ENCODE measurements around the gene SDE2.
"Not testable (repeated sequence)": the region's sequence is repeated elsewhere in the genome, so short reads cannot be mapped to it uniquely, and the experiment has no call there.

The SDE2 gene

GRCh38 chr1:225942574-225942973 is 56.6 kb downstream of the SDE2 start:
- DNase-seq (ENCODE audit: low read depth, low spot score): no peak

GRCh38 chr1:225941942-225942222 is 57.3 kb downstream of the SDE2 start:
- DNase-seq (ENCODE audit: low read depth, low spot score): no peak

- no peak for DNase-seq (ENCODE audit: low read depth, low spot score)
Measured at GRCh38 chr1:225941187-225941941, 57.8 kb downstream of the SDE2 start, which contains the start of gene LEFTY2. TSS of gene LEFTY2 (minus strand) at chr1:225941220. CDS start at chr1:225941140, 80 bp downstream.

- no peak for DNase-seq (ENCODE audit: low read depth, low spot score)
Measured at GRCh38 chr1:225940385-225941151, 58.6 kb downstream of the SDE2 start.

GRCh38 chr1:225939939-225940310 is 59.2 kb downstream of the SDE2 start:
- DNase-seq (ENCODE audit: low read depth, low spot score): not testable (repeated sequence)

- not testable (repeated sequence) for DNase-seq (ENCODE audit: low read depth, low spot score)
Measured at GRCh38 chr1:225939097-225939938, 59.8 kb downstream of the SDE2 start.

GRCh38 chr1:225937048-225937968 is 61.8 kb downstream of the SDE2 start:
- no peak for DNase-seq (ENCODE audit: low read depth, low spot score)

GRCh38 chr1:225936523-225936922 is 62.6 kb downstream of the SDE2 start:
- DNase-seq (ENCODE audit: low read depth, low spot score): no peak

GRCh38 chr1:225936086-225936485 is 63.1 kb downstream of the SDE2 start:
- not testable (repeated sequence) for DNase-seq (ENCODE audit: low read depth, low spot score)

- DNase-seq (ENCODE audit: low read depth, low spot score): no peak
Measured at GRCh38 chr1:225934711-225935110, 64.4 kb downstream of the SDE2 start.

GRCh38 chr1:225933072-225933471 is 66.1 kb downstream of the SDE2 start:
- DNase-seq (ENCODE audit: low read depth, low spot score): no peak
